GM12875 (cell line): ENCODE measurements around the gene LIMK1.
A peak's percentile ranks its signal among the peaks of the same experiment; 100 is the strongest.

Experiments used
- H3K4me3 ChIP-seq: one replicate; pipeline ENCODE4 v1.5.1; 2011; ENCODE audit warnings: low read depth, low read length, control low read depth
- CTCF ChIP-seq: IDR thresholded peaks from 2 replicates; pipeline ENCODE4 v1.5.1; 2011; ENCODE audit warnings: low read depth, mild to moderate bottlenecking, control low read depth, inconsistent platforms, low read length, moderate library complexity, borderline replicate concordance; ENCODE audit not compliant: insufficient read depth

Gene LIMK1

DNA sequence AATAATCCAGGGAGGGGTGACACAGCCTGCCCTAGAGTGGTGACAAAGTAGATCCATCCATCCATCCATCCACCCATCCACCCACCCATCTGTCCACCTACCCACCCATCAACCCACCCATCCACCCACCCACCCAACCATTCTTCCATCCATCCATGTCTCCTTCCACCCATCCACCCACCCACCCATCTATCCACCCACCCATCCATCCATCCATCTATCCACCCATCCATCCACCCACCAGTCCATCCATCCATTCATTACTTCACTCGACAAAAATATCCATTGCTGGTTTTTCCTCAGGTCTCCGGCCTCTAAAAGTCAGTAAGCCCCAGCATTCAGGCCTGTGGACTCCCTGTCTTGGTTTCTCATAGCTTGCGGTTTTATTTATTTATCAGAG lies 12.5 kb upstream of the LIMK1 start:
- H3K4me3 ChIP-seq: no peak overlapping the region
- no peak for TF ChIP-seq CTCF

- TF ChIP-seq CTCF: no peak
- H3K4me3 ChIP-seq: no peak overlapping the region
These were observed 8.8 kb upstream of the LIMK1 start for GRCh38 chr7:74074770-74075169.

- no peak for TF ChIP-seq CTCF
- no peak overlapping the region for H3K4me3 ChIP-seq
These were observed 5.1 kb upstream of the LIMK1 start for GRCh38 chr7:74078461-74078860.

DNA sequence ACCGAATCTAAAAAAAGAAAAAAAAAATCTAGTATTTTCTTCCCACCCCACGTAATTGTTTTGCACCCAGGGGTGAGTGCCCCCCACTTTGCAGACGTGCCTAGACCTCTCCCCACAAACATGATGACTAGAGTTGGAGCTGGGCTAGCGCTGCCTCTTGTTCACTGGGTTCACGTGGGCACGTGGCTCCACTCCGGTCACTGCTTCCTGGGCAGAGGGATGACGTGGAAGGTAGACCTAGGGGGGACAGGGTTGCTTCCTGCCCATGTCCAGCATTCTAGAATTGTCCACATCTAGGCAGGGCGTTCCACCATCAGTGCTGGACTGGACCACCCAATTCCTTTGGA lies 861 bp upstream of the LIMK1 start:
- no peak overlapping the region for H3K4me3 ChIP-seq
- no peak for TF ChIP-seq CTCF

- H3K4me3 ChIP-seq: peak overlapping the region; percentile 66
- no peak for TF ChIP-seq CTCF
These were observed 521 bp downstream of the LIMK1 start for GRCh38 chr7:74083928-74084721.

- peak overlapping the region; percentile 66 for H3K4me3 ChIP-seq
- no peak for TF ChIP-seq CTCF
These were observed 1.3 kb downstream of the LIMK1 start for GRCh38 chr7:74084722-74085578.
